ENCODE results near the gene MYB.
"Not testable (repeated sequence)": the region's sequence is repeated elsewhere in the genome, so short reads cannot be mapped to it uniquely, and the experiment has no call there.

GRCh38 chr6:135142232-135142631, 38.9 kb upstream of the MYB start:
- TF ChIP-seq CTCF (IDR thresholded peaks at IDR 0.05; ENCODE audit: extremely low read depth in 1 of 2, insufficient read depth in 1 of 2, low read depth in 1 of 2, low read length in 2 of 2); MAX (IDR thresholded peaks at IDR 0.05; ENCODE audit: insufficient read depth, insufficient read length); EZH2 (IDR thresholded peaks at IDR 0.05; ENCODE audit: borderline replicate concordance, low read depth, low read length, severe bottlenecking); POLR2AphosphoS5 (IDR thresholded peaks at IDR 0.05; ENCODE audit: insufficient read depth, low read depth, low read length); POLR2A (IDR thresholded peaks at IDR 0.05; ENCODE audit: low read depth, low read length); FOS (IDR thresholded peaks at IDR 0.05; ENCODE audit: borderline replicate concordance, insufficient read depth, low read length); JUN (IDR thresholded peaks at IDR 0.05; ENCODE audit: borderline replicate concordance, insufficient read depth, insufficient read length, low read depth): not testable (repeated sequence)

All from endothelial cell of umbilical vein (primary cell).